Measurements from ENCODE around the gene HFE.
A peak's percentile ranks its signal among the peaks of the same experiment; 100 is the strongest.

Gene HFE

GRCh38 chr6:26088344-26088743 is 1.1 kb downstream of the HFE start:
- TF ChIP-seq, protein P1, sequence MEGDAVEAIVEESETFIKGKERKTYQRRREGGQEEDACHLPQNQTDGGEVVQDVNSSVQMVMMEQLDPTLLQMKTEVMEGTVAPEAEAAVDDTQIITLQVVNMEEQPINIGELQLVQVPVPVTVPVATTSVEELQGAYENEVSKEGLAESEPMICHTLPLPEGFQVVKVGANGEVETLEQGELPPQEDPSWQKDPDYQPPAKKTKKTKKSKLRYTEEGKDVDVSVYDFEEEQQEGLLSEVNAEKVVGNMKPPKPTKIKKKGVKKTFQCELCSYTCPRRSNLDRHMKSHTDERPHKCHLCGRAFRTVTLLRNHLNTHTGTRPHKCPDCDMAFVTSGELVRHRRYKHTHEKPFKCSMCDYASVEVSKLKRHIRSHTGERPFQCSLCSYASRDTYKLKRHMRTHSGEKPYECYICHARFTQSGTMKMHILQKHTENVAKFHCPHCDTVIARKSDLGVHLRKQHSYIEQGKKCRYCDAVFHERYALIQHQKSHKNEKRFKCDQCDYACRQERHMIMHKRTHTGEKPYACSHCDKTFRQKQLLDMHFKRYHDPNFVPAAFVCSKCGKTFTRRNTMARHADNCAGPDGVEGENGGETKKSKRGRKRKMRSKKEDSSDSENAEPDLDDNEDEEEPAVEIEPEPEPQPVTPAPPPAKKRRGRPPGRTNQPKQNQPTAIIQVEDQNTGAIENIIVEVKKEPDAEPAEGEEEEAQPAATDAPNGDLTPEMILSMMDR (IDR thresholded peaks at IDR 0.05; ENCODE audit: borderline replicate concordance, control extremely low read depth, extremely low read depth, insufficient read depth, missing control alignments) = no peak
- in situ Hi-C loops (cut with MboI; ENCODE audit: low sequenced_read_pairs, unreplicated experiment) = no loop called here
- no peak for DNase-seq (ENCODE audit: low spot score)

- in situ Hi-C loops (cut with MboI; ENCODE audit: low sequenced_read_pairs, unreplicated experiment) = no loop called here
- DNase-seq (ENCODE audit: low spot score) = no peak
- TF ChIP-seq, protein P1 (IDR thresholded peaks at IDR 0.05; ENCODE audit: borderline replicate concordance, control extremely low read depth, extremely low read depth, insufficient read depth, missing control alignments) = no peak
Observed at GRCh38 chr6:26089272-26089671, 2.0 kb downstream of the HFE start.

GRCh38 chr6:26092443-26092842 is 5.2 kb downstream of the HFE start:
- in situ Hi-C loops (cut with MboI; ENCODE audit: low sequenced_read_pairs, unreplicated experiment) = no loop called here
- no peak for DNase-seq (ENCODE audit: low spot score)
- TF ChIP-seq, protein P1 (IDR thresholded peaks at IDR 0.05; ENCODE audit: borderline replicate concordance, control extremely low read depth, extremely low read depth, insufficient read depth, missing control alignments) = no peak

- no peak for DNase-seq (ENCODE audit: low spot score)
Observed at GRCh38 chr6:26094036-26094435, 6.8 kb downstream of the HFE start.

DNA sequence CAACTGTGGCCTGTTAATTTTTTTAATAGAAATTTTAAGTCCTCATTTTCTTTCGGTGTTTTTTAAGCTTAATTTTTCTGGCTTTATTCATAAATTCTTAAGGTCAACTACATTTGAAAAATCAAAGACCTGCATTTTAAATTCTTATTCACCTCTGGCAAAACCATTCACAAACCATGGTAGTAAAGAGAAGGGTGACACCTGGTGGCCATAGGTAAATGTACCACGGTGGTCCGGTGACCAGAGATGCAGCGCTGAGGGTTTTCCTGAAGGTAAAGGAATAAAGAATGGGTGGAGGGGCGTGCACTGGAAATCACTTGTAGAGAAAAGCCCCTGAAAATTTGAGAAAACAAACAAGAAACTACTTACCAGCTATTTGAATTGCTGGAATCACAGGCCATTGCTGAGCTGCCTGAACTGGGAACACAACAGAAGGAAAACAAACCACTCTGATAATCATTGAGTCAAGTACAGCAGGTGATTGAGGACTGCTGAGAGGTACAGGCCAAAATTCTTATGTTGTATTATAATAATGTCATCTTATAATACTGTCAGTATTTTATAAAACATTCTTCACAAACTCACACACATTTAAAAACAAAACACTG is 10.1 kb downstream of the HFE start:
- DNase-seq (ENCODE audit: low spot score) = peak; percentile 47
- TF ChIP-seq, protein P1 (IDR thresholded peaks at IDR 0.05; ENCODE audit: borderline replicate concordance, control extremely low read depth, extremely low read depth, insufficient read depth, missing control alignments) = peak; percentile 75
- in situ Hi-C loops (cut with MboI; ENCODE audit: low sequenced_read_pairs, unreplicated experiment) = no loop called here

More at GRCh38 chr6:26094036-26094435, 6.8 kb downstream of the HFE start:
- in situ Hi-C loops (cut with MboI; ENCODE audit: low sequenced_read_pairs, unreplicated experiment) = no loop called here
- TF ChIP-seq, protein P1 (IDR thresholded peaks at IDR 0.05; ENCODE audit: borderline replicate concordance, control extremely low read depth, extremely low read depth, insufficient read depth, missing control alignments) = no peak

- TF ChIP-seq, protein P1 (IDR thresholded peaks at IDR 0.05; ENCODE audit: borderline replicate concordance, control extremely low read depth, extremely low read depth, insufficient read depth, missing control alignments) = no peak
- DNase-seq (ENCODE audit: low spot score) = no peak
- in situ Hi-C loops (cut with MboI; ENCODE audit: low sequenced_read_pairs, unreplicated experiment) = loop anchor here (5.0 kb wide), 1 partner anchor 36 kb away; no protein-coding TSS in a partner anchor
Observed at GRCh38 chr6:26103141-26103769, 16.0 kb downstream of the HFE start.

Measured in GM13976 (cell line).